ENCODE measurements around the gene TRIM26. TPM values are rescaled to one million over a fixed set of nuclear protein-coding genes. Genes with fewer than 3 reads are reported as not detected.

Gene TRIM26
- total RNA-seq, 1 donor, result 32.4 TPM

DNA sequence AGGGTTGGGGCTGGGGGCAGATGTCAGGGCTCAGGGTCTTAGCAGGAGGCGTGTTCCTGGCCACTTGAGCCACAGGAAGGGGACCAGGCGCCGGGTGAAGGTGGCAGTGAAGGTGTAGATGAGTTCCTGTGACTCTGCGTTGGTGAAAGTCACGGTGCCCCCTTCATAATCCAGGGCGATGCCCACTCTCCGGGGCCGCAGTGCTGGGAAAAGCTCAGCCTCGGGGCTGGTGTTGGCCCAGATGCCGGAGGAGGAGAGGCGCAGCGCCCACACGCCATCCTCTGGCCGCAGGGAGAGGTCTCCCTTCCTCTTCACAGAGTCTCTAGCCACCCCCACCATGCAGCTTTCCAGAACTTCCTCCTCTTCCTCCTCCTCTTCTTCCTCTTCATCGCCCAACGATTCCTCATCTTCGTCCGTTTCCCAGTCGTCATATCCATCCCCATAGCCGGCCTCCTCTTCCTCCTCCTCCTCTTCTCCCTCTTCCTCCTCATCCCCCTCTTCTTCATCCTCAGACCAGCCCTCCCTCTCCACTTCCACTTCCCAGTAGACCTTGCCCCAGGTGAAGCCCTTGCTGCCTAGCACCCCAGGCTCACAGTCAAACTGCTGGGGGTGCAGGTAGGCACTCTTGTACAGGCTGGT, 27.2 kb downstream of the TRIM26 start:
- no peak for DNase-seq (ENCODE audit: low read depth)
- TF ChIP-seq, protein P1, sequence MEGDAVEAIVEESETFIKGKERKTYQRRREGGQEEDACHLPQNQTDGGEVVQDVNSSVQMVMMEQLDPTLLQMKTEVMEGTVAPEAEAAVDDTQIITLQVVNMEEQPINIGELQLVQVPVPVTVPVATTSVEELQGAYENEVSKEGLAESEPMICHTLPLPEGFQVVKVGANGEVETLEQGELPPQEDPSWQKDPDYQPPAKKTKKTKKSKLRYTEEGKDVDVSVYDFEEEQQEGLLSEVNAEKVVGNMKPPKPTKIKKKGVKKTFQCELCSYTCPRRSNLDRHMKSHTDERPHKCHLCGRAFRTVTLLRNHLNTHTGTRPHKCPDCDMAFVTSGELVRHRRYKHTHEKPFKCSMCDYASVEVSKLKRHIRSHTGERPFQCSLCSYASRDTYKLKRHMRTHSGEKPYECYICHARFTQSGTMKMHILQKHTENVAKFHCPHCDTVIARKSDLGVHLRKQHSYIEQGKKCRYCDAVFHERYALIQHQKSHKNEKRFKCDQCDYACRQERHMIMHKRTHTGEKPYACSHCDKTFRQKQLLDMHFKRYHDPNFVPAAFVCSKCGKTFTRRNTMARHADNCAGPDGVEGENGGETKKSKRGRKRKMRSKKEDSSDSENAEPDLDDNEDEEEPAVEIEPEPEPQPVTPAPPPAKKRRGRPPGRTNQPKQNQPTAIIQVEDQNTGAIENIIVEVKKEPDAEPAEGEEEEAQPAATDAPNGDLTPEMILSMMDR (IDR thresholded peaks at IDR 0.05; ENCODE audit: insufficient read depth, low read length), result no peak

DNA sequence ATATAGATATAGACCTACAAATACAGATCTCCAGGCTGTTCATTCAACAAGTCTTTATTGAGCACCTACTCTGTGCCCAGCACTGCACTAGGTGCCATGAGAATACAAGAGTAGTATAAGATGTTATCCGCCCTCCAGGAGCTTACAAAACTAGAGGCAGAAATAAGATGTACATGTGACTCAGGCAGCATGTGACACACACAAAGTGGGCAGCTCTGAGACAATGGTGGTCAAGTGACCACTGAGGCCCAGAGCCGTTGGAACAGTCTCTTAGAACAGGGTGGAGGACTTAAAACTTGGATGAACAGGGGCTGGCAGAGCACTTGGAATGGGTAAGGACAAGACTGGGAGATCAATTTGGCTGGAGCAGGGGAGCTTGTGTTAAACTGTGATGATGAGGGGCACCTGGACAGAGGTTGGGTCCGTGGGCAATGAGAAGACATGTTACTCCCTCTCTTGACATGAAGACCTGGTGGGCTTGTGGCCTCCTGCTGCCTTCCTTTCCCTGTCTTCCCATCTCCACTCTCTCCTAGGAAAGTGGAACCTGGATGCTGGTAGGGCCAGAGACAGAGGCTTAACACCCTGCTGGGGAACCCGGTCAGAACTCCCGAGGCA, 28.7 kb downstream of the TRIM26 start:
- no peak overlapping the region for H3K4me3 ChIP-seq (ENCODE audit: low read depth, low read length)

More for the DNA sequence above, 27.2 kb downstream of the TRIM26 start:
- H3K4me3 ChIP-seq (ENCODE audit: low read depth, low read length), result no peak overlapping the region

DNA sequence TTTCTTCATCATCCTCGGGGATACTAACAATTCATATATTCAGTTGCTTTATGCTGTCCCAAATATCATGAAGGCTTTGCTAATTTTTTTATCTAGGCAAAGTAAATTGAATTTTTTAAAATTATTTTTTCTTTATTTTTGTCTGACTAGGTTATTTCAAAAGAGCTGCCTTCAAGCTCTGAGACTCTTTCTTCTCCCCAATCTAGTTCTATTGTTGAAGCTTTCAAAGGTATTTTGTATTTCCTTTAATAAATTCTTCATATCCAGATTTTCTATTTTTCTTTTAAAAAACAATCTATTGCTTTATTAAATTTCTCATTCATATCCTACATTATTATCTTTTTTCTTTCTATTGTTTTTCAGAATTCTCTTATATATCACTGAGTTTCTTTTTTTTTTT, 33.1 kb downstream of the TRIM26 start:
- no peak overlapping the region for H3K4me3 ChIP-seq (ENCODE audit: low read depth, low read length)
- TF ChIP-seq, protein P1 (IDR thresholded peaks at IDR 0.05; ENCODE audit: insufficient read depth, low read length), result no peak
- DNase-seq (ENCODE audit: low read depth), result no peak

More for the DNA sequence above, 28.7 kb downstream of the TRIM26 start:
- no peak for DNase-seq (ENCODE audit: low read depth)
- TF ChIP-seq, protein P1 (IDR thresholded peaks at IDR 0.05; ENCODE audit: insufficient read depth, low read length), result no peak

DNA sequence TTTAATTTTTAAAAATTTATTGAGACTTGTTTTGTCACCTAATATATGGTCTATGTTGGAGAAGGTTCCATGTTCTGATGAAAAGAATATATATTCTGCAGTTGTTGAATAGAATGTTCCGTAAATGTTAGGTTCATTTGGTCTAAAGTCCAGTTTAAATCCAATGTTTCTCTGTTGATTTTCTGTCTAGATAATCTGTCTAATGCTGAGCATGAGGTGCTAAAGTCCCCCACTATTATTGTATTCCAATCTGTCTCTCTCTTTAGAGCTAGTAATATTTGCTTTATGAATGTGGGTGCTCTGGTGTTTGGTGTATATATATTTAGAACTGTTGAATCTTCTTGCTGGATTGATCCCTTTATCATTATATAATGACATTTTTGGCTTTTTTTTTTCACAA, 34.4 kb downstream of the TRIM26 start:
- no peak for DNase-seq (ENCODE audit: low read depth)
- H3K4me3 ChIP-seq (ENCODE audit: low read depth, low read length), result no peak overlapping the region
- TF ChIP-seq, protein P1 (IDR thresholded peaks at IDR 0.05; ENCODE audit: insufficient read depth, low read length), result no peak

DNA sequence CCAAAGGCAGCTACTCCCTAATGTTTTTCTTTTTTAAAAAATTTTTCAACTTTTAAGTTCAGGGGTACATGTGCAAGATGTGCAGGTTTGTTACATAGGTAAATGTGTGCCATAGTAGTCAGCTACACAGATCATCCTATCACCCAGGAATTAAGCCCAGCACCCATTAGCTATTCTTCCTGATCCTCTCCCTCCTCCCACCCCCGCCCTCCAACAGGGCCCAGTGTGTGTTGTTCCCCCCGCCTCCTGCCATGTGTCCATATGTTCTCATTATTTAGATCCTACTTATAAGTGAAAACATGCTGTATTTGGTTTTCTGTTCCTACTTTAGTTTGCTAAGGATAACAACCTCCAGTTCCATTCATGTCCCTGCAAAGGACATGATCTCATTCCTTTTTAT, 37.4 kb downstream of the TRIM26 start:
- TF ChIP-seq, protein P1 (IDR thresholded peaks at IDR 0.05; ENCODE audit: insufficient read depth, low read length), result no peak
- no peak for DNase-seq (ENCODE audit: low read depth)
- no peak overlapping the region for H3K4me3 ChIP-seq (ENCODE audit: low read depth, low read length)

DNA sequence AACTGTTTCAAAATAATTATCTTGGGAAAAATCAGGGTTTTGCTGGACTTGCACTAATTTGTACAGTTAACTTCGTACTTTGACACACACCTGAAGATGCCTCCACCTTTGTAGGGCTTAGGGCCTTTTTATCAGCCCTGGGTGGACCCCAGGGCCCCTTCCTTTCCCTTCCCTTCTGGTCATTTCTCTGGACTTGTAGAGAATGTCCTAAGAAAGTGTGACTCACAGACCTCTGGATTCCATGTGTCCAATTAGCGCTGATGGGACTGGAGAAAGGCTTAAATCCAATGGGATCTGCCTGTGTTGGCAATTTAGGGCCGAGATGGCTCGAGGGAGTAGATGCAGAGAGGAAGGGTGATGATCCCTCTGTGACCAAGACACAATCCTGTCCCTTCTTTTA, 40.5 kb downstream of the TRIM26 start:
- no peak overlapping the region for H3K4me3 ChIP-seq (ENCODE audit: low read depth, low read length)
- no peak for DNase-seq (ENCODE audit: low read depth)
- TF ChIP-seq, protein P1 (IDR thresholded peaks at IDR 0.05; ENCODE audit: insufficient read depth, low read length), result no peak

All from fibroblast of the aortic adventitia (primary cell).